Measurements from ENCODE around the gene CST7. TPM values are rescaled to one million over a fixed set of nuclear protein-coding genes. Genes with fewer than 3 reads are reported as not detected.

Gene CST7
- total RNA-seq, 1 experiment from 2014 or later: not detected

GRCh38 chr20:24981790-24982189 is 32.7 kb downstream of the CST7 start:
- no peak for DNase-seq (ENCODE audit: extremely low read depth, low read depth)

DNA sequence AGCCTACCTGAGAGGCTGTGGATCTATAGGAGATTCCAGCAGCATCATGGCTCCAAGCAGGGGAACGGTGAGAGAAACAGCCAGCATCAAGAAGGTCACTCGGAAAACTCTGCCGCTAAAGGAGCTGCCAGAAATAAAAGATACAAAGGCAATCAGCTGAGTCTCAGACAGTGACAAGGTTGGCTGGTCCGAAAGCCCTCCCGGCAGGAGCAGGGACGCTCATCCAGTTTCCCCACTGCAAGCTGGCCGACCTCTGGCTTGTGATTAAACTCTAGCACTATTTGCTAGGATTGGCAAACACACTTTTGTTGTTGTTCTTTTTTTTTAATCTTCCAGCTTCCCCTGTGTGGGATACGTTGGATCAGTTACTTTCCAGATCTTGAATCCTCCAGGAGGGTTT is 34.8 kb downstream of the CST7 start:
- DNase-seq (ENCODE audit: extremely low read depth, low read depth): no peak

DNA sequence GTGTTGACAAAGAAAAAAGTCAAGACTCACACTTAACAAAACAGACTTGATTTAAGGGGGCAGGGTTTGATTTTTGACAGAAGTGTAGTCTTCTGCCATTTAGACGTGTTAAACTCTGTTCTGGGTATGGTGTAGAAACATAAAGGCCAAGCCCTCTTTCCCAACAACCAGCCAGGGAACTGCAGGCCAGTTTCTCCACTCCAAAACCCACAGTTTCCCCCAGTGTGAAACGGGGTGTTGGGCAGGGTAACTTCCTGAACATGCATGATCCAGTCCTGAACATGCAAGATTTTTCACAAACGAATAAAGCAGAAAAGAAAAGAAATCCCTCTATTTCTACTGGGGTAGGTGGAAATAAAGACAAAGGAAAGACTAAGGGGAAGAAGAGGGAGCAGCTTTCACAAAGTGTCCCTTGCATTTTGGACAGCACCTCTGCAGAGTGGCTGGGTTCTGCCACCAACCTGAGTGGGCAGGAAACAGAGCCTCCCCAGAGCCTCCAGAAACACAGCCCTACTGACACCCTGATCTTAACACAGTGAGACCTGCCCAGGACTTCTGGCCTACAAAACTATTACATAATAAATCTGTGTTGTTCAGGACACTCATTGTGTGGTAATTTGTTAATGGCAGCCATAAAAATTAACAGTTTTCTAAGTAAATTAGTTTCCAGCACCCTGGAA is 36.0 kb downstream of the CST7 start:
- DNase-seq (ENCODE audit: extremely low read depth, low read depth): no peak

GRCh38 chr20:24985802-24986201 is 36.7 kb downstream of the CST7 start:
- DNase-seq (ENCODE audit: extremely low read depth, low read depth): no peak

GRCh38 chr20:24986436-24987015 is 37.5 kb downstream of the CST7 start:
- DNase-seq (ENCODE audit: extremely low read depth, low read depth): no peak

DNA sequence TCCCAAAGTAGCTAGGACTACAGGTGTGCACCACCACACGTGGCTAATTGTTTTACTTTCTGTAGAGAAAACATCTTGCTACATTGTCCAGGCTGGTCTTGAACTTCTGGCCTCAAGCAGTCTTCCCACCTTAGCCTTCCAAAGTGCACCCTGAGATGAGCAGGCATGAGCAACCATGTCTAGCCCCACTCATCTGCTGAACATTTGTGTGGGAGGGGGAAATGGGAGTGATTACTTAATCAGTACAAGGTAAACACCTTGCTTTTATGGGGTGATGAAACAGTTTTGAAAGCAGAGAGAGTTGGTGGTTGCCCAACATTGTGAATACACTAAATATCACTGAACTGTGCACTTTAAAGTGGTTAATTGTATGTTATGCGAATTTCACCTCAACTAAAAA is 38.2 kb downstream of the CST7 start:
- no peak for DNase-seq (ENCODE audit: extremely low read depth, low read depth)

DNA sequence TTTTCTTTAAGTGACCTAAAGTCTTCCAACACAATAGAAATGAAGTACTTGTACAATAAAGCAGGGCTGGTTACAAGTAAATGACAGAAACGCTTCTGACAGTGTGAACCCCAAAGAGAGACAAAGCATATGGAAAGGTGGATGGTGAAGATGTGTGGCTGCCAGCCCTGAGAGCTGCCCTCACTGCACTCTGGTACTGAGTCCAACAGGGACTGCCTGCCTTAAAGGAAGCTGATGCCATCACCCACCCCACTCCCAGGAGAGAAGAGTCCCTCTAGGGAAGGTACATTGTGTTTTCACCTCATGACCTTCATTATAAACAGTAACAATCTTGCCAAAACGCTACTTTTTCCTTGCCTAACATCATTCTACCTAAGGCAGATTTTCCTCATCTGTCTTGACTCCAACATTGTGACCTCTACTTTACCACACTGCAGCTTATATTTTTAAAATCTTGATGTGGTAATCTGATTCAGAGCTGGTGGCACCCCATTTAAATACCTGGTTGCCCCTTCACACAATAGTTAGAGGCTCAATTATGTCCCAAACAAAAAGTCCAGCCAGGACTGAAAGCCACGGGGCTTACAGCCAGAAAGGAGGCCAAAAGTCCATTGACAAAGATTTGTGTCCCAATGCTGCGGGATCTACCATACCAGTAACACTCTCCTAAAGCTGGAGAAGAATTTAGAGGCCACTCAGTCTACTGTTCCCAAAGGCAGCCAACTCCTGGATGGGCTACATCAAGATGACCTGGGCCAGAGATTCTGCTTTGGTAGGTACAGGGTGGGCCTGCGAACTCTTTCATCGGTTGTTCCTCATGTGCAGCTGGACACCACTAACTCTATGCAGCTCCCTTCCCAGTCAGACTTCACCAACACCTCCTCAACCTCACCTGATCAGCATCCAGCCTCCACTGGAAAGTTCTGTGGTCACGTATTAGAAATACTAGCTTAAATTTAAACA is 39.1 kb downstream of the CST7 start:
- no peak for DNase-seq (ENCODE audit: extremely low read depth, low read depth)

- DNase-seq (ENCODE audit: extremely low read depth, low read depth): no peak
Measured at GRCh38 chr20:24989162-24989561, 40.1 kb downstream of the CST7 start.

GRCh38 chr20:24990810-24991252 is 41.8 kb downstream of the CST7 start:
- DNase-seq (ENCODE audit: extremely low read depth, low read depth): no peak

DNA sequence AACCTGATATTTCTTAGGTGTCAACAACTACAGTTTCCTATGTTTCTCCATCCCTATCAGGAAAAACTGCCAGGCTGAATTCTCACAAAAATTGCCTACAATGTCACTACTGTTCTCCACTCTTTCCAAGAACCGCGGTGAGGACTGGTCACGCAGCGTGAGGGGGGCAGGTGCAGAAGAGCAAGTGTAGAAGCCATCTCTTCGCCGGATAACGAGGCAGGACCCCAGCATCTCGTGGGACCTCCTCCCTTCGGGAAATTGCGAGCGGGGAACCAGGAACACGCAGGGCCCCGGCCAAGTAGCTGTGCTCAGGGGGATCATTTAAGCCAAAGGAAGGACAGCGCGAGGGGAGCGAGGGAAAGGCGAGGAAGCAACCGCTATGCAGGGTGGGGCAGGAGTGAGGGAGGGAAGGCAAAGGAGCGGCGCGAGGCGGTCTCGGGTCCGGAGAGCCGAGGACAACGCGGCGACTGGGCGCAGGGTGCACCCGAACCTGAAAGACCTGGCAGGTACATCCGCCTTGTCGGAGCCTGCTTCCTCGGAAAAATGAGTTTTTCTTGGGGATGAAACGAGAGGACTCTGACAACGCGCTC is 42.9 kb downstream of the CST7 start:
- DNase-seq (ENCODE audit: extremely low read depth, low read depth): no peak

DNA sequence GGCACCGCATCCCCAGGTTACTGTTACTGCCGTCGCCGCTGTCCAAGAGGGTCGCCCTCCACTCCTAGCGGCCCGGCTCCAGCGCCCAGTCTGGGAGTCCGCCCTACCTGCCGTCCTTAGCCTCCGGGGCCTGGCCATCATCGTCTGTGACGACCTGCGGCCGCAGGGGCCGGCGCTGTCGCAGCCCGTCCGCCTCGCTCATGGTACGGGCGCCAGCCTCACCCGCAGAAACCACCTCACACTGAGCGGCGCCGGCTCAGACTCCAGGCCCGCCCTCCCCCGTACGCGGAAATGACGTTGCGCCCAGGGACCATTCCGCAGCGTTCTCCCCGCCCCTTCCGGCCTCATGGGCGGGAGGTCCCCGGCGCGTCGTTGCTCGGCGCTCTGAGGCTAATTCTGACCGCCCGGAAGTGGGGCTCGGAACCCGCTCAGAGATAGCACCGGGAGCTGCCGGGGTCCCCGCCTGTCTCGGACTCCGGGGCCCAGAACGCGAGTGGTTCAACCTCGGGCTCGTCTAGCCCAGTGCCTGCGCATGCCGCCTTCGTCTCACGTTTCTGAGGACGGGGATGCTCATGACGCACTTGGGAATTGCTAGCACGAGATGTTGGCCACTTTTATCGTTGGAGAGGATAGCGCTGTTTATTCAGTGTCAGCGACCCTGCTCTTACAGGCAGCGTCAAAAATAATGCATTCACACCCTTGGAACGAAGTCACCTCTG is 43.6 kb downstream of the CST7 start, which contains the start of gene APMAP:
Gene APMAP (minus strand): TSS at position 265 of the 719 bp plus-strand sequence. CDS start 63 bp downstream, at position 202.
- DNase-seq (ENCODE audit: extremely low read depth, low read depth): peak; percentile 91

- DNase-seq (ENCODE audit: extremely low read depth, low read depth): peak; percentile 52
Measured at GRCh38 chr20:24993337-24994185, 44.5 kb downstream of the CST7 start.

DNA sequence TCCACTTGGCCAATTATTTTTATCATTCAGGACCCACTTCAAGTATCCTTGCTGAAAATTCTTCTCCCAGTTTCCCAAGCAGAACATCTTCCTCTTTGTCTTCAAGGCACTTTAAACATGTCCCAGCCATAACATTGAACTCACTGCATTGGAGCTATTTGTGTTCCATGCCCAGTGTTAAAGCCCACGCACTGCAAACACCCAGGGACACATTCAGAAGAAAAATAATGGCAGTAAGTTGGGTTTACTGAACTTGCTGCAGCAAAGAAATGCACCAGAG is 45.1 kb downstream of the CST7 start:
- no peak for DNase-seq (ENCODE audit: extremely low read depth, low read depth)

GRCh38 chr20:24994470-24995368 is 45.6 kb downstream of the CST7 start:
- peak; percentile 81 for DNase-seq (ENCODE audit: extremely low read depth, low read depth)

- no peak for DNase-seq (ENCODE audit: extremely low read depth, low read depth)
Measured at GRCh38 chr20:24995741-24996448, 46.8 kb downstream of the CST7 start.

GRCh38 chr20:24996449-24997377 is 47.6 kb downstream of the CST7 start:
- no peak for DNase-seq (ENCODE audit: extremely low read depth, low read depth)

GRCh38 chr20:24998121-24998520 is 49.1 kb downstream of the CST7 start:
- DNase-seq (ENCODE audit: extremely low read depth, low read depth): no peak

Data from NCI-H460 (cell line).